GM21825 (cell line): ENCODE data around the gene INTS1.

Source experiments
- ATAC-seq: cut with Tn5 transposase; IDR thresholded peaks from one replicate; pipeline ENCODE4 v1.9.1; 2021; ENCODE audit warnings: mild to moderate bottlenecking, moderate library complexity; ENCODE audit not compliant: unreplicated experiment

Gene INTS1

DNA sequence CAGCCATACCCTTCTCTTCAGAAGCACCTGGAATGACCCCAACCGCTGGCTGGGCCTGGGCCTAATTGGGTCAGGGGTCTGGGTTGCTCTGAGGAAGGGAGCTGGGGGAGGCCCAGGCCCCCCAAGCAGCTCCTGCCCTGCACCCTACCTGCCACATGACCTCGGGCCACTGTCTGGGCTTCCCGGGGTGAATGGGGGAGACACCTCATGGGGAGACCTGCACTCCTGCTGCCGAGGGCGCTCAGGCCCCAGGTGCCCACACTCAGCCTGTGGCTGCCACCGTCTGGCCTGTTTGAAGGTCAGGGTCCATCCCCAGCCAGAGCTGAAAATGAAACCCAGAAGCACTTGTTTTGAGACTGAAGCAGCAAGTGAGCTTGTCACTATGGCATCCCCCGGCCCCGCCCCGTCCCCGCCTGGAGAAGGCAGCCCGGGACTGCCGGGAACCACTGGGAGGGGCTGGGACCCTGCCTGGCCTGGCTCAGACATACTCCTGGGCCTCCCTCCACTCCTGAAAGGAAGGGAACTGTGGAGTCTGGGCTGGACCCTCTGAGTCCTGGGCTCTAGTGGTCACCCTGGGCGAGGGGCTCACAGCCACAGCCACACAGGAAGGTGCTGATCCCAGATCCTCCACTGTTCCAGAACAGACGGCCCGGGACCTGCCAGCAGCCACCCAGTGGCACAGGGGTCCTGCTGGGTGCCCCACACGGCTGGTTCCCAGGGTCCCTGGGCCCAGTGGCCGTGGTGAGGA, 37.5 kb downstream of the INTS1 start:
- no peak for ATAC-seq

DNA sequence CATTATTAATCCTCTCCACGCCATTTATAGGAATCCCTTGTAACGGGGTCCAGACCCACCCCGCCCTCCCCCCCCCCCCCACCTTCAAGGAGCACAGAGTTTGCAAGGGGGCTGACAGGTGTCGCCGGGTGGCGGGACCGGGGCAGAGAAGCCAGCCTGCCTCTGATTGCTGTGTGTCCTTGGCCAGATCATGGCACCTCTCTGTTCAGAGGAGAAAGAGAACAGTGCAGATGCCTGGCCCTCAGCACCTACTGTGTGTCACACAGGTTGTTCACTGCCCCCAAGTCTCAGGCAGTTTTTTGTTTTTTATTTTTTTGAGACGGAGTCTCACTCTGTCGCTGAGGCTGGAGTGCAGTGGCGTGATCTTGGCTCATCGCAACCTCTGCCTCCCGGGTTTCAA, 39.5 kb downstream of the INTS1 start:
- no peak for ATAC-seq

DNA sequence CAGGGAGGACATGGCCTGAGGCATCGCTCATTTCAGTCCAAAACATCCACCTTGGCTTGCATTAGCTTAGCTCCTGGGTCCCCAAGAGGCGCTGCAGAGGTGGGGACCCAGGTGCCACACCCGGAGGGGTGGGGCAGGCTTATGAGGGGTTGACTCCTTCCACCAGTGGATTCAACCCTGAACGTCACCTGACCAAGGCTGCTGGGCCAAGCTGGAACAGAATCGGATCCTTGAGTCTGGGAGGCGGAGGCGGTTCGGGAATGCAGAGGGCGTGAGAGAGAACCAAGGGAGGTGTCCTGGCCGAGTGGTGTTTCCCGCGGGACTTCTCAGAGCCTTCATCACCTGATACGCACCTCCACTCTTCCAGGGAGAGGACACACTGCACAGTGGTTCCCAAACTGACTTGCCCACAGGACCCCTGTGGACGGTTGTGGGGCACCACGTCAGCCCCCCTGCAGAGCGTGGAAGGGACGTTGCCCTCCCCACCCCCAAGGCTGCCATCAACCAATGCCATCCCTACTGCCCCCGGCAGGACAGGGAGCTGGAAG, 40.4 kb downstream of the INTS1 start:
- no peak for ATAC-seq

DNA sequence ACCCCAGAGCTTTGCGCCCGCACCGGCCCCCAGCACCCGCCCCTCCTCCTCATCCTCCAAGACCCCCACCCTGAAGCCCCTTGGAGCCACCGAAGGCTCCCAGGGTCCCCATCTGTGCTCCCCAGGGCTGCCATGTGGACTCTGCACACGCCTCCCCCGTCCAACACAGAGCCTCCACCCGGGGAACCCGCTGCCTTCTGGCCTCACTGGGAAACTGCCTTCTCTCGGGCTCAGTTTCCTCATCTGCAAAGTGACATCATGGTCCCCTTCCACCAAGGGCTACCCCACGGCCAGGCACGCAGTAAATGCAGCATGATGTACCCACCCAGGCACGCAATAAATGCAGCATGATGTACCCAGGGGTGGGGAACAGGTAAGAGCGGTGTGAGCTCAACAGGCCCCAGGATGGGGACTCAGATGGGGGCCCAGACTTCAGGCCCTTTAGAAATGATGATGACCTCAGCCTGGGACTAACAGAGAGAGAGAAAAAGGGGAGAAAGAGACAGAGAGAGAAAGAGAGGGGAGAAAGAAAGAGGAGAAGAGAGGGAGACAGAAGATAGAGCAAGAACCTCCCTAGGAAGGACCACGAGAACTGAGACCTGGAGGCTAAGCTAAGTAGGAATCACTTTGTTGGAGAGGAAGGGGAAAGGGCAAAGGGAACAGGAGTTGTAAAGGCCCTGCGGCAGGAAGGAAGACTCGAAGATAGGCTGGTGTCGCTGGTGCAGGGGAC, 42.4 kb downstream of the INTS1 start:
- ATAC-seq: no peak

DNA sequence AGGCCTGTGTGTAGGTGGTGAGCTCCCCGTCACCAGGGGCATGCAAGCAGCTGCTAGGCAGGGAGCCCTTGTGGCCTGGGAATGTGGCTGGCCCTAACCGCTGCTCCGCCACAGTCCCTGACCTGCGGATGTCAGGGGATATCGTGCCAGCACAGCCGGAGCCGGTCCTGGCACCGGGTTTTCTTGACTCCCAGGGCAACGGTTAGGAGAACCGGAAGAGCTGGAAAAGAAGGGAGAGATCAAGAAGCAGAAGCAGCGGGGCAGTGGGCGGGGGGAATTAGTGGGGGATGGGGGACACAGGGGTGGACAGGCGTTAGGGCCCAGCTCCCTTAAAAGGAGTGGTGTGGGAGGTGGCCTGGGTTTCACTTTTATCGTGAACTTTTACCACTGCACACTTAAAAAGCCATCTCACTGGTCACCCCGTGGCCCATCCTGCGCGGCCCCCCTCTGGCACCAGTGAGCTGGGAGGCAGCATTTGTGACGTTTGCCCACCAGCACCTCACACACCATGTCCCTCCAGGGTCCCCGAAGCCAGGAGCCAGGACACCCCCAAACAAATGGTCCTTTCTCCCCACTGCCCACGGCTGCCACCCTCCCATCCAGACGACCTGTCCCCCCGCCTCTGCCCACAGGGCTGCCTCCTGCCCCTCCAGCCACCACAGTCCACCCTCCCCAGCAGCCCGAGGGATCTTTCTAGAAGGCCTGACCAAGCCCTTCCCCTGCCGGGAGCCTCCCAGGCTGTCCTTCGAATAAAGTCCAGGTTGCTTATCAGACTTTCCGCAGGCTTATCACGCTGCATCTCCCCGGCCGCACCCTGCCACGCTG, 43.2 kb downstream of the INTS1 start:
- ATAC-seq: no peak

DNA sequence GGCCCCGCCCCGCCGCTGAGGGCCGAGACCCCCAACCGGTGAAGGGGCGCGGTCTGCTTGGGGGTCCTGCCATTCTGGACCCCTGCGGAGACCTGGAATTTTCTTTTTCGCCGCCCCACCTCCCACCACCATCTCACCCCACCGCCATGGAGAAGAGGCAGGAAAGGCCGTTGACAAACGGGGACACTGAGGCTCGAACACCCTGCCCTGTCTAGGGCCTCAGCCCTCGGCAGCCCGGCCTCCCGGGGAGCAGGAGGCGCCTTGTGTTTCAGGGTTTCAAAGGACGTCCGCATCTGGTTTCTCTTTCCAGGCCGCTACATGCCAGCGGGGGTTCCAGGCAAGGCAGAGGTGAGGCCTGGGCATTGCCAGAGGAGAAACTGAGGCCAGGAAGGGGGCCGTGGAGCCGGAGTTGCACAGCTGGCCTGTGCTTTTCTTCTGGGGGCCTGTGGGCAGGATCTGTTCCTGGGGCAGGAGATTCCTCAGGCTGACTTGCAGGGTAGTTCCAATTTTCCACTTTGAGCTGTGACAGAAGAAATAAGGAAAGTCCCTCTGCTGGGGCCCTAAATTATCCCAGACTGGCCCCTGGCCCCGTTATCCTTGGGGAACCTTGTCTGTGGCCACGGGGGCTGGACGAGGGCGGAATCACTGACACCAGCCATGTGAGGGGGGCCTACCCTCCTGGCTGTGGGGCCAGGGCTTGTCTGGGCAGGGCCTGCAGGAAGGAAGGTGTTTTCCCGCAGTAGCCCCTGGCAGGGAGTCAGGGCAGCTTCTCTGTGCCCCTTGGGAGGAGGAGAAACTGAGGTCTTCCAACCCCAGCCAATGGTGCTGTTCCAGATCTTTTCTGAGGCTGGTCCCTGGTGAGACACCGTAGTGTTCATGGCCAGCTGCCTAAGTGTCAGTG, 44.0 kb downstream of the INTS1 start:
- no peak for ATAC-seq

DNA sequence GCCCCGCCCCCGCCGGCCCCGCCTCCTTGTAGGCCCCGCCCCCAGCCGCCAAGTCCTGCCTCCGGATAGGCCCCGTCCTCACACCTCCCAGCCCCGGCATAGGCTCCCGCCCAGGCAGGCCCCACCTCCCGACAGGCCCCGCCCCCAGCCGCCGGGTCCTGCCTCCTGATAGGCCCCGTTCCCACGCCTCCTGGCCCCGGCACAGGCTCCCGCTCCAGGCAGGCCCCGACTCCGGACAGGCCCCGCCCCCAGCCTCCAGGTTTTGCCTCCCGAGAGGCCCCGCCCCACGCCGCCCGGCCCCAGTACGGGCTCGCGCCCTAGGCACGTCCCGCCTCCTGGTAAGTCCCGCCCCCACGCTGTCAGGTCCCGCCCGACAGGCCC, 44.7 kb downstream of the INTS1 start:
- ATAC-seq: peak; percentile 89

DNA sequence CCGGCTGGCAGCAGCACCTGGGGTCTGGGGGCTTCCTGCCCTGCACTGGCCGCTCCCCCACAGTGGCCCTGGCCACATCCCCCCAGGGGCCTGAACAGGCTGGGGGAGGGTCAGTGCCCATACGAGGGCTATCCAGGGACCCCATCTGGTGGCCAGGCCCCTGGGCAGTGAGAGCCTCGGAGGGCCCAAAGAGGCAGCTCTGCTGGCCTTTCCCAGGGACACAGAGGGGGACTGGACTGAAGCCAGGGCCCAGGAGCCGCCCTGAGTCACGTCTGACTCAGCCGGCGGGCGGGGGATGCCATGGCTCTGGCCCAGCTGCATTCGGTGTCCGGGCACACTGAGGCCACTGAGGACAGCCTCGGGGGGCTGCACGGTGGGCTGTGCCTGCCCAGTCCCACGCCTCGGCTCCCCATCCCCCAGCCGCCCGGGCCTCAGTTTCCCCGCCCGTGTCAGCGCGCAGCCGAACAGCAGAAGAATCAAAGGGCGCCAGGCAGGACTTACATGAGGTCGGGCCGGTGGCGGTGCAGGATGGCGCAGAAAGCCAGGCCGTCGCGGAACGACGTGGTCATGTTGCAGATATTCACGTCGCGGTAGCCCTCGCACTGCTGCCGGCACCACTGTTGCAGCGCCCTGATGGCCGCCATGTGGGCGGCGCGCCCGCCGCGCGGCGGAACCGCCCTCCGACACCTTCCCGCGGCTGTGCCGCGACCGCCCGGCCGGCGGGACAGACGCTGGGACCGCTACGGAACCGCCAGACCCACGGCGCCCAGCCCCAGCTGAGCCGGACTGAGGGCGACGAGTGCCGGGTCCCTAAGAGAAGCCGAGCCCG, 45.3 kb downstream of the INTS1 start, which contains the start of gene MICALL2:
Gene MICALL2, minus strand, starts transcription at position 788 of the 829 bp plus-strand sequence. Its CDS starts 144 bp downstream, at position 644.
- peak; percentile 11 for ATAC-seq

DNA sequence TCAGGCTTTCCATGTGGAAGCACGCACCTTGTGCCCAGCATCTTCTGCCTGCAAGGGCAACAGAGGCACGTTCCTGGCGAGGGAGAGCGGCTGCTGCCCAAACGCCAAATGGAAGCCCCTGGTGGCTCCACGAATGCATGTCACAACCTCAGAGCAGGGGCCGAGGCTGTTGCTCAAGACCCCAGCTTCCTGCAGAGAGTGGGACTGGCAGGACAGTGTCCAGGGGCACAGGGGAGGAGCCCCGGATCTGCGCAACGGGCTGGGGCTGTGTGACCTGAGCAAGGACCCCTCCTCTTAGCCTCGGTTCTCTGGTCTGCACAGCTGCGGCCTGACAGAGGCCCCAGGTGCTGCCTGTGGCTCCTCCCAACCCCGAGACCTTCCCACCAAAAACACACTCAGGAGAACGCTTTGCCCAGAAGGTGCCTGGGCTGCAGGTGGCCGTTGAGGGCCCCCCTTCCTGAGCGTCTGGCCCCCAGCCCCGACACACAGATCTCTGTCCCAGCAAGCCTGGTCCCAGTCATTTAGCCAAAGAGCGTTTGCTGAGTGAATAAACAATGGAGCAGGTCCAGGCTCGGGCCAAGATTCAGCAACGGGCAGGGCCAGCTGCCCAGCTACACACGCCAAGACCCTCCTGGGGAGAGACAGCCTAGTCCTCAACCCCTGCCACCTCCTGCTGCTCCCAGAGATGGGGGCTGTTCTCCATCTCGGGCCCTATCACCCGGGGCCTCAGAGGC, 46.1 kb downstream of the INTS1 start:
- ATAC-seq: no peak

DNA sequence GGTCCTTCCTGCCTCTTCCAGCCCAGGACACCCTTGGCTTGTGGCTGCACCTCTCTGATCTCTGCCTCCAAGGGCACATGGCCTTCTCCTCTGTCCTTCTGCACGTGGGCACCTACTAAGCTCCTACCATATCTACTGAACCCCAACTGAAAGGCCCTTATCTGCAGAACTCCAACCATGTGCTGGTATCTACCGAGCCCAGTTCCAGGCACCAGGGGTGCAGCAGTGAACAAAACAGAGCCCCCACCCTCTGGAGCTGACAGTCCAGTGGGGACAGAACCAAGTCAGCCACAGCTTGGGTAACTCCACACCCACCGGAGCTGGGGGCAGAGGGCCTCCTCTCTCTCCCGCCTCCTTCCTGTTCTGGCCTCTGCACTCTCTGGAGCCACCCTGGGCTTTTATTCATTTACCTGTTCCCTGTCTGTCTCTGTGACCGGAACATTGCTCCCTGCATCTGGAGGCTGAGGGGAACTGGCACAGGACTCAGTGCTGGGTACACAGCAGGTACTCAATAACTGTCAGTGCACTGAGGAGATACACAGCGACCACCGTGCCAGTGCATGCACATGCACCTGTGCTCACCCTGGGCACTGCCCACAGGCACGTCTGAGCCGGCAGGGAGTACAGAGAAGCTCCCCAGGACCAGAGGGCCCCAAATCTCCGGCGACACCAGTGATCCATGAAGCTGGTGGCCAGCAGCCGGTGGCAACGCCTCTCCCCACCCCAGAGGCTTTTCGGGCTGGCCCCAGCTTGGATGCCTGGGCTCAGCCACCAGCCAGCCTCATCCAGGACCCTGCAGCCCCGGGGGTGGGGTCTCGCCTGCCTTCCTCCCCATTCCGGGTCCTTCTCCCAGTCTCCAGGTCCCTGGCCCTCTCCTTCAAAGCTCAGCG, 46.9 kb downstream of the INTS1 start:
- ATAC-seq: no peak

DNA sequence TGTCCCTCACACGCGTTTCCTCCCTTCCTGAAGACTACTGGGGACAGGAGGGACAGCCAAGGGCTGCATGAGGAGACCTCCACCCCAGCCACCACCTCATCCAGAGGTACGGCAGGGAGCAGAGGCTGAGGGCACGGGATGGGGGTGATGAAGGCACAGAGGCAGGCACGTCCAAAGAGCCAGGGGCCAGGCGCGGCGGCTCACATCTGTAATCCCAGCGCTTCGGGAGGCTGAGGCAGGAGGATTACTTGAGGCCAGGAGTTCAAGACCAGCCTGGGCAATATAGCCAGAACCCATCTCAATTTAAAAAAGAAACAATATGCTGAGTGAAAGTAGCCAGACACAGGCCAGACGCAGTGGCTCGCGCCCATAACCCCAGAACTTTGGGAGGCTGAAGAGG, 48.2 kb downstream of the INTS1 start:
- no peak for ATAC-seq

DNA sequence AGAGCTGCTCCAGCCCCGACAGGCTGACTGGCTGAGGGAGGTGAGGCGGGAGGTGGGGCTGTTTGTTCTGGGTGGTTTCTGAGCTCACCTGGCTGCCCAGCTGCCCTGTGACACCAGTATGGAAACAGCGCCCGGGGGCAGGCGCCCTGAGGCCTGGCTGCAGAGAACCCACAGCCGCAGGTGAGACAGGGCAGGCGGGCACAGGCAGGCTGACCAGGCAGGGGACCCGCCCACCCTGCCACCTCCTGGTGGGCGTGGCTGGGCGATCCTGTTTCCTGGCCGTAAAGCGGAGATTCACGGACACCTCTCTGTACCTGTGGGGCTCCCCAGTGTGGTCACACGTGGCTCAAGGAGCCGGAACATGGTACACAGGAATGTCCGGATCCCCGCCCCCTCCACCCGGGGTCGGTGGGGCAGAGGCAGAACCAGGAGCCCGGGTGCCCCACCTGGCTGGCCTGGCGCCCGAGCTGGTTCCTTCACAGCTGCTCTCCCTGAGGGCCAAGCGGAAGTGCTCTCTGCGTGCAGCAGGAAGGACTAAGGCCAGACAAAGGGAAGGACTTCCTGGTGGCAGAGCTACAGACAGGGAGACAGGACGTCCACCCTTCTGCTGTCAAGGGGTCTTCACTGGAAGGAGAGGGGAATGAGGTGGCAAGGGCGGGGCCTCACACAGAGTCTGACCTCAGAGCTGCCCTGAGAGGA, 48.8 kb downstream of the INTS1 start:
- no peak for ATAC-seq

DNA sequence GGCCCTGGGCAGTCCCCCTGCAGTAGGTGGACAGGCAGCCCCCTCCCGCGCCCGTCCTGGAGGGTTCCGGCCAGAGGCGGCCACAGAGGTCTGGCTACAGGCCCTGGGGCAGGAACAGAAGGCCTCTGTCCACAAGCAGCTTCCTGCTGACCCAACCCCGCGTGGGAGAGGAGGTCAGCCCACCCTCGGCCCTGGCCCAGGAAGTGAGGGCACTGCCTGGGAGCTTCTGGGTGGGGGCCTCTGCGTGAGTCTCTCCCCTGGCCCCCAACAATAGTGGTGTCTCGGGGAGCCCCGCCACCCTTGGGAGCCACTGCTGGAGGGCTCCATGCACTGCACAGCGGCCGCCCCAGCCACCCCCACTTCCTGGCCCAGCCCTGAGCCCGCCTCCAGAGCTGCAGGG, 49.6 kb downstream of the INTS1 start:
- ATAC-seq: no peak

DNA sequence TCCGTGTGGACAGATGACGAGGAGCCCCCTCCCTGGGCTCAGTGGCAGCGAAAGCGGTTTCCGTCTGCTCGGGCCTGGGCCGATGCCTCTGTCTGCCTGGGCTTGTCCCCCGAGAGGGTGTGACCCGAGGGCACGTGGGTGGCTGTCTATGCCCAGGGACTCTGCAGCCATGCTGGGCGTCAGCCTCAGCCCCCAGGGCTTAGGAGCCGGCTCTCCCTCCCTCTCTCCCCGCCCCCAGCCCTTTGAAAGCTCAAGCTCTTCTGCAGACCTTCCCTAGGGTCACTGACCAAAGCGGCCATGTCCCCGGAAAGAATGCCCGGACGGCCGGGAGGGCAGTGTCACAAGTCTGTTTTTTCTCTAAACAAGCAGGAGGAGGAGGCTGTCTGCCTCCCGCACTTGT, 52.0 kb downstream of the INTS1 start:
- no peak for ATAC-seq

DNA sequence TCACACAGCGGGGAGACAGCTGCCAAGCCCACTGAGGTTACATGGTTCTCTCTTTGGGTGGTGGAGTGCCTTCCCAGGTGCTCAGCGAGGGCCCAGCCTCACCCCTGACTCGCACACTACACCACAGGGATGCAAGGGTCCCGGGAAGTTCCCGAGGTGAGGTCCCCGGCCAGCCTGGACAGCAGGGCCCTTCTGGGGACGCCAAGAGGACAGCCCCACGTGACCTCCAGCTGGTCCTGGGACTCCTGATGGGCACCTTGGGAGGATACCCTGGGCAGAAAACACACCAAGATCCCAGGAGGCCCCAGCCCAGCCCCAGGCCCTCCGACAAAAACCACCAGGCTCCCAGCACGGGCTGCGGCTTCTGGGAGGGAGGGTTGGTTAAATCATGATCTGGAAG, 53.2 kb downstream of the INTS1 start:
- ATAC-seq: no peak

DNA sequence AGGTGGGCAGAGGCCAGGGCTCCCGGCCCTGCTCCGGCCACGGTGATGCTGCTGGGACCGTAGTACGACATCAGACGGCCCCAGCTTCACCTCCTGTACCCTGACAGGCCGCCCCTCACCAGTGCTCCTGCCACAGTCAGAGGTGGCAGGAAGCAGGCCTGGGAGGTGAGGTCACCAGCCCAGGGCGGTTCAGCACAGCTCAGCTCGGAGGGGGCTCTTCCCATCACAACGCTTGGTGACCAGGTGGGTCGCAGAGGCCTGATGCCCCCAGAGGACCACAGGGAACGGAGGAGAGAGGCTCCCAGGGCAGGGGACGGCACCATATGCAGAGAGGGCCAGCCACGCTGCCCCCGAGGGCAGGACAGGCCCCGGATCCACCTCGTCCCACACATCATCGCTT, 53.8 kb downstream of the INTS1 start:
- ATAC-seq: no peak

DNA sequence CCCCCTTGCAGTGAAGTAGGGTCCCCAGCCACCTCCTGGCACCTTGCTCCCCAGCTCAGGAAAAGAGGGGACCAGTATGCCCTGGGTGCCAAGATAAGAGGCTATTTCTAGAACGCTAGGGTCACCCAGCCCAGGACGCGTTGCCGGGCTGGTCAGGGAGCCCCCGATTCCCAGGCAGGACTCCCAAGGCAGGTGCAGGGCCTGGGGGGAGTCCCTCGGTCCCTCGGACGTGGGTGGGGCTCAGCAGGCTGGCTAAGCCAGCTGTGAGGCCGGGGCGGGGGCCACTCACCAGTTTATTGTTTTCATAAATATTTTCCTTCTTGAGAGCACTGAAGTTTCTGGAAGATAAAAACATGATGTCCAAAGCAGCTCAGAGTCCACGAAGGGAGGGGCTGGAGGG, 54.2 kb downstream of the INTS1 start:
- no peak for ATAC-seq
